Nephron progenitor cell (in vitro differentiated cells): ENCODE measurements around the gene CNOT3.

Experiments
- DNase-seq: peaks from one replicate; pipeline ENCODE4 v3.0.0; 2021
- H3K27ac Mint-ChIP-seq: 2 replicates; pipeline ENCODE4 v1.8.0; 2021; ENCODE audit warnings: mild to moderate bottlenecking, moderate library complexity, mixed read lengths
- H3K27me3 Mint-ChIP-seq: 2 replicates; pipeline ENCODE4 v1.8.0; 2021; ENCODE audit warnings: mild to moderate bottlenecking, low read depth, mixed read lengths; ENCODE audit not compliant: poor library complexity
- H3K36me3 Mint-ChIP-seq: 2 replicates; pipeline ENCODE4 v1.8.0; 2021; ENCODE audit warnings: low read depth, mixed read lengths
- H3K4me1 Mint-ChIP-seq: 2 replicates; pipeline ENCODE4 v1.8.0; 2021; ENCODE audit warnings: mixed read lengths
- H3K4me3 Mint-ChIP-seq: 2 replicates; pipeline ENCODE4 v1.8.0; 2021; ENCODE audit warnings: mild to moderate bottlenecking, moderate library complexity, mixed read lengths
- H3K9me3 Mint-ChIP-seq: 2 replicates; pipeline ENCODE4 v1.8.0; 2021; ENCODE audit warnings: mild to moderate bottlenecking, moderate library complexity, mixed read lengths
- CTCF ChIP-seq: fragments of 200-600 bp; sonication (generic); IDR thresholded peaks from 2 replicates; pipeline ENCODE4 v1.5.0; 2021; ENCODE audit warnings: antibody characterized with exemption

The CNOT3 gene

GRCh38 chr19:54204767-54205468, 67.4 kb downstream of the CNOT3 start:
- Mint-ChIP-seq H3K27ac (peak overlapping the region; percentile 86), H3K4me1 (peaks cover 91% of the 10 kb centered on the region), H3K27me3 (peaks cover 12% of the 10 kb centered on the region), H3K9me3 (no peaks in the 10 kb centered on the region), H3K36me3 (peaks cover 80% of the 10 kb centered on the region), H3K4me3 (peak overlapping the region; percentile 6)
- DNase-seq = no peak
- TF ChIP-seq CTCF = no peak
